HG02571 (cell line): ENCODE results near the gene PDE7B.

Experiments used
- ATAC-seq: cut with Tn5 transposase; IDR thresholded peaks from one replicate; pipeline ENCODE4 v1.9.1; 2021; ENCODE audit warnings: mild to moderate bottlenecking, moderate library complexity; ENCODE audit not compliant: unreplicated experiment

Gene PDE7B

GRCh38 chr6:135851442-135852271 is at the start of gene PDE7B:
PDE7B (plus strand) TSS chr6:135851701.
- peak; percentile 82 for ATAC-seq

- ATAC-seq = no peak
These were observed 49.6 kb upstream of the PDE7B start for GRCh38 chr6:135801755-135802465.

DNA sequence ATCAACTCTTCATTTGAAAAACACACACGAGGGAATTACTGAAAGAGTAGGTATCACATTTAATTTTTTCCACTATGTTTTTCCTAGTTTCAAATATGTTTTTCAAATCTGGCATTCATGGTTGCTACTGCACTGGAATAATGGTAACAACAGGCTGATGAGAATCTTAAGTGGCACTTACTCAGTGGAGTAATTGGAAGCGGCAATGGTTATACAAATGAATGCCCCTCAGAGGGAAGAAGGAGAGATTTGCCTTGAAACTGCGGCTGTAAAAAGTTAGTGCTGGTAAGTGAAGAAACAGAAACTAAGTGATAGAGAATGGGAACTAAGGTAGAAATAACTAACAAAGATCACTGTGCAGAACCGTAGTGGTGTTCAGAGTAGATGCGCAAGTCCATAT is 41.0 kb upstream of the PDE7B start:
- ATAC-seq = no peak

DNA sequence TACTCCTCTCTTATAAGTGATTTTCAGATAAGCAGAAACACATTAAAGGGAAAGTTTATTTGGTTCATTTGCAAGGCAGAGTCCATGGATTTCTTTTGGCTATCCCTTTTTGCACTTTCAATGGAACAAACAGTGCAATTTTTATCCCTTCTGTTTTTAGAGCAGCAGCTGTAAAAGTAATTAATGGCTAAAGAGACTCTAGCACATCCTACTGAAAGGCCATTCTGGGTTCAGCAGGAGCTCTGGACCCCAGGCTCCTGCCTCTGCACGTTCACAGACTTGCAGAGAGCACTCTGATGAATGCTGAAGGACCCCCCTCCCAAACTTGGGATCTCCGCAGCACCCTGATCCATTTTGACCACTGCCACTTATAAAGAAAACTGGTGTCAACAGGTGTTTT is 40.3 kb upstream of the PDE7B start:
- ATAC-seq = no peak

DNA sequence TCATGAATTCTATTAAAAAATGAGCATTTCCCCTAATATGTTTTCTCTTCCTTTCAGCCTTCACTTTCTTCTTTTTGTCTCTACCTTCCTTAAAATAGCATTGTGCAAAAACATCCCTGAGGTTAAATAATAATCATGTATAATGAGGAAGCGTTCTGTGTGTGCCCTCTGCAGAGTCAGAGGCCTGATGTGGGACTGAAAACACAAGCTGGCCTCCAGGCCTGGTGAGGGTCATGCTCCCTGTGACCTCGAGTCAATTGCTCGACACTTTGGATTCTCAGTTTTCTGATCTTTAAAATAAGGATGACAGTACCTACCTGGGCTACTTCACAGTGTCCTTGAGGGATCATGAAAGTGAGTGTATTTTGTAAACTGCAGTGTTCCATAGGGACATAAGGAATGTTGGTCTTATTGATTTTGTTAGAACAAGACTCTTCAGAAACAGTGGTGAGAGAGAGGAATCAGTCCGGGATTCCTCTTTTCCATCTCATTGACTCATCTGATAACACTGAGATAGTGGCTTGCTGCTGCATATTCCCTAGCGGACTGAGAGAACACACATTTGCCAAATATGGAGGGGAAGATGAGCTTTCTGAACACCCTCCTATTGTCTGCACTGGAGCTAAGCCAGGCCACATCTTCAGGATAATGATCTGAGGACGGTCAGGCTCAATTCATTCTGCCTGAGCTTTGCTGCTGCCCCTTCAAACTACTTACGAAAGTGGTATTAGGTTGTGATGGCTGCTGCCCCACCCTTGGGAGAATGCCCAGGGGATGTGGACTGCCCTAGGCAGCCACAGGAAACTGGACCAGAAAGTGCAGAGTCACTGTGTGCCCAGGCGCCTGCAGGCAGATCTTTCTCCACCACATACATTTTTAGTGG is 39.6 kb upstream of the PDE7B start:
- no peak for ATAC-seq

DNA sequence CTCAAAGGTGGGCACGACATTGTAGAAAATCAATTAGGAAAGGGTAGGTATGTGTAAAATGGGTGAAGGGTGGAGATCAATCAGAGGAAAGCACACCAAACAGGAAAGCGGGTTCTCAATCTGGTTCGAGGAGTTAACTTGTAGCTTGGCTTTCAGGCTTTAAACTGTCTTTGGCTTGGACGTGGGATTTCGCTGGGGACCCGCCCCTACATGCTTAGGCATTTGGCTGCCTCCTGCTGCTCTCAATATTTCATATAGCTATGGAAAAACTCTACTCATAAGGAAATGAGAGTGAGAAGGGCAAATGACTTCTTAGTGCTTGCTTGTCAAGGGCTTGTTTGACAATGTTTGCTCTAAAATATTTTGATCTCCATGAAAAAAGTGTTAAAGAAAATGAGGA is 38.1 kb upstream of the PDE7B start:
- ATAC-seq = no peak

DNA sequence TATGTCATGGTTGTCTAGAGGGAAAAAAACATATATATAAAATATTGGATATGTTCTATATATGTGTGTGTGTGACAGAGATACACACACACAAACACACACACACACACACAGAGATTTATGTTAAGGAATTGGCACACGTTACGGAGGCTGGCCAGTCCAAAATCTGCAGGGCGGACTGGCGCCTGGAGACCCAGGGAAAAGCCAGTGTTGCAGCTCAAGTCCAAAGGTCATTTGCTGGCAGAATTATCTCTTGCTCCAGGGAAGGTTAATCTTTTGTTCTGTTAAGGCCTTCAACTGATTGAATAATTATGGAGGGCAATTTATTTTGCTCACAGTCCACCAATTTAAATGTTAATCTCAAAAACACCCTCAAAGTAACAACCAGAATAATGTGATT is 37.5 kb upstream of the PDE7B start:
- ATAC-seq = no peak

DNA sequence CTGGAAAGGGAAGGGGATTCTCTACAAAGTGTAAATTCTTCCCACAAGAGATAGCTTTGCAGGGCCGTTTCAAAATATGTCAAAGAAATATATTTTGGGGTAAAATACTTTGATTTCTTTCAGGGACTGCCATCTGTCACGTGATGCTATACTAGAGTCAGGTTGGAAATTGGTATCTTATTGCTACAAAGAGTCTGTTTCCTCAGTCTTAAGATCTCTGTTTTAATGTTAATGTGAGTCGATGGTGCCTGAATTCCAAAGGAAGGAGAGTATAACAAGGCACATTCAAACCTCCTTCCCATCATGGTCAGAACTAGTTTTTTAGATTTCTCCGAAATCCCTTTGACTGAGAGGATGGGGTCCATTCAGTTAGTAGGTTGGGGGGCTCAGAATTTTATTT is 36.3 kb upstream of the PDE7B start:
- ATAC-seq = no peak

GRCh38 chr6:135817035-135817434 is 34.5 kb upstream of the PDE7B start:
- no peak for ATAC-seq

DNA sequence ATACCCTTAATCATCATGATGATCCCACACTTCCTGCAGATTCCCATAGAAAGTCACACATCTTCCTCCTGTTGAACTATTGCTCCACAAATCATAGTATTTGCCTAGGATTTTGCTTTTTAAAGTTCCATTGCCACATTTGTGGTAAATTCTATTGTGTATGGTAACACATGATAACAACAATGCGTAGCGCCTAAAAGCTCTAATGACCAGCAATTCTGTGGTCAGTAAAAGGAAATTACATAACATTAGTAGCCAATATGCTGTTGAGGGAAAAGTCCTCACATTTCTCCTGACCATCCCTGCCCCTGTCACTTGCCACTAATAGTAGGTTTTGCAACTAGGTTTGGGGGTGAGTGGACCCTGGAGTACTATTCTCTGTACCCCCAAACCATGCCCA is 31.8 kb upstream of the PDE7B start:
- ATAC-seq = no peak

DNA sequence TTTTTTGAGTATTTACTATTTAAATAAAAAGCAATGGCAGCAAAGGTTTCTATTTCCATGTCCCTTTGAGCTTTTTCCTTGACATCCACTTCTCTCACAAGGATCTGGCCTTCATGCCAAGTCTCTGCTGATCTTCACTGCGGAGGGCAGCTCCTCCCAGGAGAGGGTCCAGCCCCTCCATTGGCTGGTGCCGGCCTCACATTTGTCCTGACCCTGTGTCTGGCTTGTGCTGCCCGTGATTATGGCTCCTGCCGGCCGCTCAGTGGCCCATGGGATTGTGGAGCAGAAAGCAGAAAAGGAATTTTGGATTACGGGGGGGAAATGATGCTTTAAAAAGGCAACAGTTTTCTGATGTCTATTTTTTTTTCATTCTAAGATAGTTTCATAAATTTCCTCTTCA is 31.2 kb upstream of the PDE7B start:
- no peak for ATAC-seq

GRCh38 chr6:135823851-135824250 is 27.6 kb upstream of the PDE7B start:
- no peak for ATAC-seq

GRCh38 chr6:135826236-135826804 is 25.2 kb upstream of the PDE7B start:
- ATAC-seq = no peak

- ATAC-seq = no peak
These were observed 23.5 kb upstream of the PDE7B start for GRCh38 chr6:135828021-135828420.

GRCh38 chr6:135830452-135830881 is 21.0 kb upstream of the PDE7B start:
- no peak for ATAC-seq

- no peak for ATAC-seq
These were observed 20.5 kb upstream of the PDE7B start for GRCh38 chr6:135831016-135831415.

- ATAC-seq = no peak
These were observed 19.3 kb upstream of the PDE7B start for GRCh38 chr6:135832166-135832565.

DNA sequence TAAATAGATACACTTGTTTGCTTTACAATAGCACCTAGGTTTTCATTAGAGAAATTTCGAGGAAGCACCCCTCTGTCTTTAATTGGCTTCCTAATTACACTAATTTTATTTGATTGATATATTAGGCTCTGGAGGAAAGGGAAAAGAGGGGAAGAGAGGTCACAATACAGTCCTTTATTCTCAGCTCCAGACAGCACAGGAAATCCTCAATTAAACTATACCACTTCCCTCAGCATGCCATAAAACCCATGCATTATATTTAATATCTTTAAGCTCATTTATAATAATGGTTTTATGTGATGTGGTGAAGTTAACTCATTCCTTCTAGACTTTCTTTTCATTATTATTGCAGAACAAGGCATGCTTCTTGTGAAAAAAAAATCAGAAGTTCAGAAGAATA is 17.7 kb upstream of the PDE7B start:
- ATAC-seq = no peak

- no peak for ATAC-seq
These were observed 13.6 kb upstream of the PDE7B start for GRCh38 chr6:135837735-135838449.

- ATAC-seq = no peak
These were observed 12.4 kb upstream of the PDE7B start for GRCh38 chr6:135839121-135839520.
